Measurements from ENCODE around the gene INSL3. TPM values are rescaled to one million over a fixed set of nuclear protein-coding genes. Genes with fewer than 3 reads are reported as not detected.

The INSL3 gene
- total RNA-seq, 1 donor from 2014 or later = 3.6 TPM

DNA sequence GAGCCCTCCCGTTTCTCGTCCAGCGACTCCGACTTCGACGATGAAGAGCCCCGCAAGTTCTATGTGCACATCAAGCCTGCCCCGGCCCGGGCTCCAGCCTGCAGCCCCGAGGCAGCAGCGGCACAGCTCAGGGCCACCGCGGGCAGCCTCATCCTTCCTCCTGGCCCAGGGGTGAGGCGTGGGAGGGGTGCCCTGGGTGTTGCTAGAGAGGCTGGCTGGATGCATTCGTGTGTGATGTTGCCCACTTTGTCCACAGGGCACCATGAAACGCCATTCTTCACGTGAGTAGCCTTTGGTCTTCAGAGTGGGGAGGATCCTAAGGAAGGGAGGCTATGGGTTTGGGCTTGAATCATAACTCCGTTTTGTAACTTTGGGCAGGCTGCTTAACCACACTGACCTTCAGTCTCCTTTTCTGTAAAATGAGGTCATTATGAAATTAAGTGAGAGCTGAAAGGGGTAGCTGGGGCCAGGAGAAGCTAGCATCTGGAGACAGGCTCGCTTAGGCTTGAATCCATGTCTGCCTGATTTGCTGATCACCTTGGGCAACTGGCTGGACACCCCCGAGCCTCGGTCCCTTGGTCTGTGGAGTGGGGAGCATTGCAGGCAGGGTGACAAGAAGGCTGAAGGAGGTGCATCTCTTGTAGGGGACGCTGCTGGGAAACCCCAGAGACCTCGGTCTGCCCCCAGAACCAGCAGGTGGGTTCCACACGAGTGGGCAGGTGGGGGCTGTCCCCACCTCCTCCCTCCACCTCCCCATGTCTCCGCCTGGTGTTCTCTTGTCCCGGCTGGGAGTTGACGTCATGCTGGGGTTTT lies 45.1 kb downstream of the INSL3 start:
- intact Hi-C loops (cut with micrococcal nuclease) = loop anchor here (1.0 to 5.0 kb wide), 10 partner anchors 8 to 253 kb away; partner anchors contain the start of genes CCDC124, FCHO1 and MAP1S
- Mint-ChIP-seq H3K4me3 (peak overlapping the region; percentile 82), H3K36me3 (ENCODE audit: low read depth) (peaks cover 56% of the 10 kb centered on the region), H3K27ac (peak overlapping the region; percentile 99), H3K27me3 (no peaks in the 10 kb centered on the region), H3K4me1 (peaks cover 48% of the 10 kb centered on the region), H3K9me3 (no peaks in the 10 kb centered on the region)
- DNase-seq (peak; percentile 78), ATAC-seq (ENCODE audit: low read depth) (peak; percentile 87)
- ChIA-PET CTCF (interaction anchor here (0.7 to 4.6 kb wide), 8 partner anchors 9 to 156 kb away, joined by 3 to 25 read pairs (median 6); partner anchors contain the start of gene CCDC124), POLR2A (interaction anchor here (0.5 to 6.9 kb wide), 26 partner anchors 9 to 268 kb away, joined by 3 to 109 read pairs (median 4); partner anchors contain the start of genes CCDC124, FCHO1, JAK3 and MAP1S)
- TF ChIP-seq, protein P1, sequence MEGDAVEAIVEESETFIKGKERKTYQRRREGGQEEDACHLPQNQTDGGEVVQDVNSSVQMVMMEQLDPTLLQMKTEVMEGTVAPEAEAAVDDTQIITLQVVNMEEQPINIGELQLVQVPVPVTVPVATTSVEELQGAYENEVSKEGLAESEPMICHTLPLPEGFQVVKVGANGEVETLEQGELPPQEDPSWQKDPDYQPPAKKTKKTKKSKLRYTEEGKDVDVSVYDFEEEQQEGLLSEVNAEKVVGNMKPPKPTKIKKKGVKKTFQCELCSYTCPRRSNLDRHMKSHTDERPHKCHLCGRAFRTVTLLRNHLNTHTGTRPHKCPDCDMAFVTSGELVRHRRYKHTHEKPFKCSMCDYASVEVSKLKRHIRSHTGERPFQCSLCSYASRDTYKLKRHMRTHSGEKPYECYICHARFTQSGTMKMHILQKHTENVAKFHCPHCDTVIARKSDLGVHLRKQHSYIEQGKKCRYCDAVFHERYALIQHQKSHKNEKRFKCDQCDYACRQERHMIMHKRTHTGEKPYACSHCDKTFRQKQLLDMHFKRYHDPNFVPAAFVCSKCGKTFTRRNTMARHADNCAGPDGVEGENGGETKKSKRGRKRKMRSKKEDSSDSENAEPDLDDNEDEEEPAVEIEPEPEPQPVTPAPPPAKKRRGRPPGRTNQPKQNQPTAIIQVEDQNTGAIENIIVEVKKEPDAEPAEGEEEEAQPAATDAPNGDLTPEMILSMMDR (IDR thresholded peaks at IDR 0.05) = no peak

DNA sequence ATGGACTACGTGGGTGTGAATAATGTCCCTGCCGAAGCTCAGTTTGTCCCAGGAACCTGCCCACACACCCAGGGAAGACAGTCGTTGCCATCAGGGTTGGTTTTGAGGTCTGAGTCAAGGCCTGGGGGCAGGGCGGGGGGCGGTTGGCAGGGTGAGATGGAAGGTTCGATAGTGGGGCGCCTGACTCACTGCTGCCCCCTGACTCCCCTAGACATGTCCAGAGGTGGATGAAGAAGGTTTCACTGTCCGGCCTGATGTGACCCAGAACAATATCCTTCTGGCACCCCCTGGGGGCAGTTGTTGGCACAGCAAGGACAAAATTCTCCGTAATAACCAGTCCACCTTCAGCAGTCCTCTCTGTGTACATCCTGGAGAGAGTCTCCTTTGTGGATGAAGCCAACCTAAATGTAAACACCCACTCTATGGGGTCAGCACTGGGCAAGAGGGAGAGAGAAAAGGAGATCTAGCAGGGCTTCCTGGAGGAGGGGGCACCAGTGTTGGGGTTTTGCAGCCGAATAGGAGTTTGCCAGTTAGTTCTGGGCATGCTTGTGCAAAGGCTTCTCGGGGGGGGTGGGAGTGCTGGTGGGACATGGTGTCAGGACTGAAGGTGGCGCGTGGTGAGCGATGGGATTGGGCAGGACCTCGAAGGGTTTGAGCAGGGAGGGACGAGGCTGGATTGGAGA lies 45.9 kb downstream of the INSL3 start:
- TF ChIP-seq, protein P1 (IDR thresholded peaks at IDR 0.05) = no peak
- intact Hi-C loops (cut with micrococcal nuclease) = loop anchor here (5.0 kb wide), 2 partner anchors 38 to 157 kb away; partner anchors contain the start of gene CCDC124
- Mint-ChIP-seq H3K27ac (peak overlapping the region; percentile 99), H3K4me1 (peaks cover 48% of the 10 kb centered on the region), H3K9me3 (no peaks in the 10 kb centered on the region), H3K4me3 (peak overlapping the region; percentile 82), H3K27me3 (no peaks in the 10 kb centered on the region), H3K36me3 (ENCODE audit: low read depth) (peaks cover 56% of the 10 kb centered on the region)
- ATAC-seq (ENCODE audit: low read depth) (no peak), DNase-seq (no peak)
- ChIA-PET CTCF (interaction anchor here (1.0 to 4.6 kb wide), 10 partner anchors 9 to 80 kb away, joined by 3 to 25 read pairs (median 4); no protein-coding TSS in a partner anchor), POLR2A (interaction anchor here (0.5 to 6.9 kb wide), 12 partner anchors 9 to 252 kb away, joined by 3 to 109 read pairs (median 5); partner anchors contain the start of genes CCDC124, FCHO1, JAK3 and MAP1S)

DNA sequence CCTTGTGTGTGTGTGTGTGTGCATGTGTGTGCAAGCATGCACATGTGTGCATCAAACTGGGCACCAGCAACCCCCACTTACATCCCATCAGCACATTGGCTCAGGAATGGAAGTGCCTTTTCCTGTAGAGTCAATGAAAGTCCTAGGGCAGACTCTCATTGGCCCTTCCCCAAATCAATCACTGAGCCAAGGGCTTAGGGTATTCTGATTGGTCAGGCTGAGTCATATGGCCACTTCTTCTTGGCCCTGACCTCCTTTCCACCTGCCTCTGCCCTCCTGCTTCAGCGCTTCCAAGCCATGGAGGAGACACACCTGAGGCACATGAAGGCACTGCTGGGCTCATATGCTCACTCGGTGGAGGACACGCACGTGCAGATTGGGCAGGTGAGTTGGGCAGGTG lies 49.1 kb downstream of the INSL3 start:
- no peaks in the 10 kb centered on the region for H3K9me3 Mint-ChIP-seq
- ChIA-PET POLR2A (interaction anchor here (1.2 to 1.3 kb wide), 3 partner anchors 17 to 75 kb away, joined by 3 to 8 read pairs (median 6); partner anchors contain the start of genes FCHO1 and JAK3), CTCF (no interaction called here)
- no peak for ATAC-seq (ENCODE audit: low read depth)
- no peak for DNase-seq
- H3K4me3 Mint-ChIP-seq = no peak overlapping the region
- H3K4me1 Mint-ChIP-seq = peaks cover 27% of the 10 kb centered on the region
- no peak overlapping the region for H3K27ac Mint-ChIP-seq
- intact Hi-C loops (cut with micrococcal nuclease) = no loop called here
- H3K36me3 Mint-ChIP-seq (ENCODE audit: low read depth) = peaks cover 70% of the 10 kb centered on the region
- TF ChIP-seq, protein P1 (IDR thresholded peaks at IDR 0.05) = no peak
- H3K27me3 Mint-ChIP-seq = no peaks in the 10 kb centered on the region

DNA sequence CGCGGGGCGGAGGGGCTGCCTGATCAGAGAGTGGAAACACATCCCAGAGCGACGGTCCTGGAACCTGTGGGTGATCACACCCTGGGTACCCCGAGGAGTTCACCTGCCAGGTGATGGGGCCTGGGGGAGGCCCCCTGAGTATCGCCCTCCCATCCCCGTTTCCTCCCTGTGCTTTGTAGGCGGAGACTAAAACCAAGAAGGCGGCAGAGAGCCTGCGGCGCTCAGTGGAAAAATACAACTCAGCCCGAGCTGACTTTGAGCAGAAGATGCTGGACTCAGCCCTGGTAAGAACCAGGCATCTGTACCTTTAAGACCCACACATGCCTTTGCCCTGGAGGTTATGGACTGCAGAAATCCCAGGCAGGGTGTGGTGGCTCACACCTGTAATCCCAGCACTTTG lies 50.7 kb downstream of the INSL3 start:
- Mint-ChIP-seq H3K4me3 (no peak overlapping the region), H3K36me3 (ENCODE audit: low read depth) (peaks cover 72% of the 10 kb centered on the region), H3K9me3 (no peaks in the 10 kb centered on the region), H3K27me3 (no peaks in the 10 kb centered on the region), H3K27ac (no peak overlapping the region), H3K4me1 (peaks cover 20% of the 10 kb centered on the region)
- TF ChIP-seq, protein P1 (IDR thresholded peaks at IDR 0.05) = no peak
- DNase-seq (no peak), ATAC-seq (ENCODE audit: low read depth) (no peak)
- ChIA-PET CTCF (no interaction called here), POLR2A (interaction anchor here (0.7 kb wide), 1 partner anchor 232 kb away, joined by 3 read pairs; no protein-coding TSS in a partner anchor)
- intact Hi-C loops (cut with micrococcal nuclease) = no loop called here
